ENCODE results near the gene SNX11. TPM values are rescaled to one million over a fixed set of nuclear protein-coding genes. Genes with fewer than 3 reads are reported as not detected.
A peak's percentile ranks its signal among the peaks of the same experiment; 100 is the strongest.

SNX11 gene
- total RNA-seq, 2 experiments from 2014 or later, result 12.0 to 17.6 TPM

DNA sequence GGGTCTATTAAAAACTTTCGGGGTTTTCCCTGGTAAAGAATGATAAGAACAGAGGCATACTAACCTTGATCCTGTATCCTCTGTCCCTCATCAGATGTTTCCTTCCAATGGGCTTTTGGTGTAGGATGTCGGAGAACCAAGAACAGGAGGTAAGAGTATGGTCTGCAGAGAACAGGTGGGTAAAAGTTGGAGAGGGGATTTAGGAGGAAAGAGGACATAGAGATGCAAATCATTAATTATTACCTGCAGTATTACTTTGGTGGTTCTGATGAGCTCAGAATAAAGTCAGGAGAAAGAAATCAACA, 4.3 kb downstream of the SNX11 start:
- no peak overlapping the region for H3K4me3 ChIP-seq (ENCODE audit: low read depth, low read length, poor library complexity, severe bottlenecking)
- TF ChIP-seq, protein P1, sequence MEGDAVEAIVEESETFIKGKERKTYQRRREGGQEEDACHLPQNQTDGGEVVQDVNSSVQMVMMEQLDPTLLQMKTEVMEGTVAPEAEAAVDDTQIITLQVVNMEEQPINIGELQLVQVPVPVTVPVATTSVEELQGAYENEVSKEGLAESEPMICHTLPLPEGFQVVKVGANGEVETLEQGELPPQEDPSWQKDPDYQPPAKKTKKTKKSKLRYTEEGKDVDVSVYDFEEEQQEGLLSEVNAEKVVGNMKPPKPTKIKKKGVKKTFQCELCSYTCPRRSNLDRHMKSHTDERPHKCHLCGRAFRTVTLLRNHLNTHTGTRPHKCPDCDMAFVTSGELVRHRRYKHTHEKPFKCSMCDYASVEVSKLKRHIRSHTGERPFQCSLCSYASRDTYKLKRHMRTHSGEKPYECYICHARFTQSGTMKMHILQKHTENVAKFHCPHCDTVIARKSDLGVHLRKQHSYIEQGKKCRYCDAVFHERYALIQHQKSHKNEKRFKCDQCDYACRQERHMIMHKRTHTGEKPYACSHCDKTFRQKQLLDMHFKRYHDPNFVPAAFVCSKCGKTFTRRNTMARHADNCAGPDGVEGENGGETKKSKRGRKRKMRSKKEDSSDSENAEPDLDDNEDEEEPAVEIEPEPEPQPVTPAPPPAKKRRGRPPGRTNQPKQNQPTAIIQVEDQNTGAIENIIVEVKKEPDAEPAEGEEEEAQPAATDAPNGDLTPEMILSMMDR (conservative IDR thresholded peaks at IDR 0.05; ENCODE audit: low read length), result no peak
- intact Hi-C loops (cut with micrococcal nuclease; ENCODE audit: unreplicated experiment), result no loop called here
- no peaks in the 10 kb centered on the region for H3K9me3 ChIP-seq (ENCODE audit: low read length)
- H3K9me2 ChIP-seq (ENCODE audit: insufficient read depth, low read length), result no peaks in the 10 kb centered on the region
- 0 out of 2 replicates have a peak overlapping the region, but pooled peaks have one; percentile 14 for H3K4me2 ChIP-seq (ENCODE audit: low read length)
- BruUV-seq (replicated peaks), result no TSS peak
- peaks cover 18% of the 10 kb centered on the region for H3K4me1 ChIP-seq (ENCODE audit: insufficient read depth, low read length, poor library complexity, severe bottlenecking)
- CTCF ChIA-PET (ENCODE audit: unreplicated experiment), result interaction anchor here (0.8 kb wide), 1 partner anchor 21 kb away, joined by 3 read pairs; no protein-coding TSS in a partner anchor
- H2AFZ ChIP-seq (ENCODE audit: low read length), result no peak overlapping the region
- H3K36me3 ChIP-seq (ENCODE audit: insufficient read depth, low read length), result peaks cover 27% of the 10 kb centered on the region
- POLR2A ChIA-PET, result interaction anchor here (0.6 to 1.0 kb wide), 3 partner anchors 11 to 1507 kb away, joined by 3 to 7 read pairs (median 3); no protein-coding TSS in a partner anchor
- no peak for DNase-seq (ENCODE audit: low spot score)
- H3K79me2 ChIP-seq (ENCODE audit: insufficient read depth, low read depth, low read length), result peaks cover 15% of the 10 kb centered on the region; the same call in 1 of the 2 replicates
- no peaks in the 10 kb centered on the region for H4K20me1 ChIP-seq (ENCODE audit: insufficient read depth, low read length)
- H3K27ac ChIP-seq (ENCODE audit: low read depth, low read length, poor library complexity, severe bottlenecking), result no peak overlapping the region

DNA sequence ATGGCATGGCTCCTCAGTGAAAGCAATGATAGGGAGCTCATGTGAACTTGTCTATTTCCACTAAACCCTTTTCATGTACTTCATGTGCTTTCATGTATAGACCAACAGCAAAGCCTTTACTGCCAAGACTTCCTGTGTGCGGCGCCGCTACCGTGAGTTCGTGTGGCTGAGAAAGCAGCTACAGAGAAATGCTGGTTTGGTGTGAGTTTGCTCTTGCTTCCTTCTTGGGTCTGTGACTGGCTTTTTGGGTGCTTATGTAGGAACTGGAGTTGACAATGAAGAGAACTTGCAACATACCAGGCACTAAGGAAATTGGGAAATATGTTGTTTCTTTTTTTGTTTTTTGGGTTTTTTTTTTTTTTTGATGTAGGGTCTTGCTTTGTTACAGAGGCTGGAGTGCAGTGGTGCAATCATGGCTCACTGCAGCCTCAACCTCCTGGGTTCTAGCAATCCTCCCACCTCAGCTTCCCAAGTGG, 5.7 kb downstream of the SNX11 start:
- Histone ChIP-seq H3K4me1 (ENCODE audit: insufficient read depth, low read length, poor library complexity, severe bottlenecking) (peaks cover 14% of the 10 kb centered on the region), H4K20me1 (ENCODE audit: insufficient read depth, low read length) (no peaks in the 10 kb centered on the region), H3K79me2 (ENCODE audit: insufficient read depth, low read depth, low read length) (peaks cover 10% of the 10 kb centered on the region; the same call in 1 of the 2 replicates), H3K4me2 (ENCODE audit: low read length) (no peak overlapping the region), H3K9me3 (ENCODE audit: low read length) (no peaks in the 10 kb centered on the region), H3K27ac (ENCODE audit: low read depth, low read length, poor library complexity, severe bottlenecking) (no peak overlapping the region), H3K9me2 (ENCODE audit: insufficient read depth, low read length) (no peaks in the 10 kb centered on the region), H3K36me3 (ENCODE audit: insufficient read depth, low read length) (peaks cover 31% of the 10 kb centered on the region), H3K4me3 (ENCODE audit: low read depth, low read length, poor library complexity, severe bottlenecking) (no peak overlapping the region), H2AFZ (ENCODE audit: low read length) (no peak overlapping the region)
- POLR2A ChIA-PET, result interaction anchor here (0.9 kb wide), 1 partner anchor 30 kb away, joined by 5 read pairs; no protein-coding TSS in a partner anchor
- intact Hi-C loops (cut with micrococcal nuclease; ENCODE audit: unreplicated experiment), result no loop called here
- no peak for DNase-seq (ENCODE audit: low spot score)
- TF ChIP-seq EZH2phosphoT487 (IDR thresholded peaks at IDR 0.05; ENCODE audit: borderline replicate concordance, low read depth, low read length), result no peak
- TF ChIP-seq, protein P1 (conservative IDR thresholded peaks at IDR 0.05; ENCODE audit: low read length), result no peak
- CTCF ChIA-PET (ENCODE audit: unreplicated experiment), result no interaction called here
- no TSS peak for BruUV-seq (replicated peaks)

DNA sequence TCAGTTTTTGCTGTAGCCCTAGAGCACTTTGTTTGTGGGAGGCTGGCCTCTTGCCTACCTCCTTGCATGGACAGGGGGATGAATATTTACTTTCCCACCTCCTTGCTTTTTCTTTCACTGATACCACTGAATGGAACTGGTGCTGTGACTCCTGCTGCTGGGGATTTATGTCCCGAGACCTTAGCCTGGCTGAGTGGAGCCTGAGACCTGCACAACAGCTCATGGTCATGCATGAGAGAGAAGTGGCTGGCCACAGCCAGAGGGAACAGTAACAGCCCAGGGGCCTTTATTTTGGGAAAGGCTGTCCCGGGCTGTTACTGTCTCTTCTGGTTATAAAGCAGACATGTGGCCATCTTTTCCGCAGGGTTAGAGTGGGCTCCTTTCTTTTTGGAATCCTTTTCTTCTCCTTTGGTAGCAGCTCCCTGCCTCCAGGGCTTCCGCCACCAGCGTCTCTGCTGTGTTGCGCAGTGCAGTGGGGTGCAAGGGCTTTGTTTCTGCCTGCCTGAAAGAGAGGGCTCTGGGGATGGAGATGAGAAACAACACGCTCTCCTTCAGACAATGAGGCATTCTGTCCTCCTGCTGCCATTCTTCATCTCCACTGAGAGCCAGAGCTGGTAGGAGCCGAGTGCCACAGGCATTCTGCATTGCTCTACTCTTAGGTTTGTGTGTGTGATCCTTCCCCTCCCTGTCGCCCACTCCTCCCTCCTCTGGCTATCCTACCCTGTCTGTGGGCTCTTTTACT, 14.5 kb downstream of the SNX11 start:
- no peaks in the 10 kb centered on the region for H3K9me3 ChIP-seq (ENCODE audit: low read length)
- intact Hi-C loops (cut with micrococcal nuclease; ENCODE audit: unreplicated experiment), result no loop called here
- BruUV-seq (replicated peaks), result no TSS peak
- TF ChIP-seq, protein P1 (conservative IDR thresholded peaks at IDR 0.05; ENCODE audit: low read length), result no peak
- no peak for TF ChIP-seq EZH2phosphoT487 (IDR thresholded peaks at IDR 0.05; ENCODE audit: borderline replicate concordance, low read depth, low read length)
- no peak overlapping the region for H2AFZ ChIP-seq (ENCODE audit: low read length)
- H3K36me3 ChIP-seq (ENCODE audit: insufficient read depth, low read length), result peaks cover 30% of the 10 kb centered on the region
- H3K79me2 ChIP-seq (ENCODE audit: insufficient read depth, low read depth, low read length), result no peaks in the 10 kb centered on the region
- no peaks in the 10 kb centered on the region for H3K4me1 ChIP-seq (ENCODE audit: insufficient read depth, low read length, poor library complexity, severe bottlenecking)
- H3K4me3 ChIP-seq (ENCODE audit: low read depth, low read length, poor library complexity, severe bottlenecking), result no peak overlapping the region
- no peak for DNase-seq (ENCODE audit: low spot score)
- H3K9me2 ChIP-seq (ENCODE audit: insufficient read depth, low read length), result no peaks in the 10 kb centered on the region
- no peak overlapping the region for H3K27ac ChIP-seq (ENCODE audit: low read depth, low read length, poor library complexity, severe bottlenecking)
- ChIA-PET CTCF (ENCODE audit: unreplicated experiment) (interaction anchor here (0.6 kb wide), 1 partner anchor 95 kb away, joined by 3 read pairs; no protein-coding TSS in a partner anchor), POLR2A (no interaction called here)
- H4K20me1 ChIP-seq (ENCODE audit: insufficient read depth, low read length), result no peaks in the 10 kb centered on the region
- H3K4me2 ChIP-seq (ENCODE audit: low read length), result no peak overlapping the region

Measured in OCI-LY7 (cell line).